Mucosa of descending colon (tissue), 3 donors: ENCODE measurements around the gene SLC7A8. TPM values are rescaled to one million over a fixed set of nuclear protein-coding genes. Genes with fewer than 3 reads are reported as not detected.
A peak's percentile ranks its signal among the peaks of the same experiment; 100 is the strongest.

Experiments
- ATAC-seq: fragments of 200-7000 bp; cut with Tn5 transposase; one replicate; pipeline ENCODE4 v1.9.1; 2020; ENCODE audit warnings: mild to moderate bottlenecking, moderate library complexity
- DNase-seq, 3 donors: peaks; one replicate each; pipeline ENCODE4 v3.0.0-alpha.2; 2020
- H3K36me3 ChIP-seq: fragments of 200-600 bp; one replicate; pipeline ENCODE4 v1.8.0; 2021; ENCODE audit warnings: low read depth, mild to moderate bottlenecking
- H3K4me1 ChIP-seq: fragments of 200-600 bp; one replicate; pipeline ENCODE4 v1.8.0; 2021; ENCODE audit warnings: low read depth, mild to moderate bottlenecking
- H3K4me3 ChIP-seq: fragments of 200-600 bp; one replicate; pipeline ENCODE4 v1.8.0; 2021; ENCODE audit warnings: mild to moderate bottlenecking
- H3K9me3 ChIP-seq: fragments of 200-600 bp; one replicate; pipeline ENCODE4 v1.8.0; 2021; ENCODE audit warnings: mild to moderate bottlenecking
- CTCF ChIP-seq: fragments of 200-600 bp; IDR thresholded peaks from one replicate; pipeline ENCODE4 v1.8.0; 2022; ENCODE audit warnings: antibody characterized with exemption, mild to moderate bottlenecking
- intact Hi-C, 2 donors: fragments of 100-400 bp; cut with DNase I in 1 of 2; cut with micrococcal nuclease in 1 of 2; formaldehyde crosslinking; loops; one replicate each; pipeline versions ENCODE4 v1.11.0 to v1.11.1; 2022; cut with DNase I, micrococcal nuclease
- total RNA-seq, 3 donors: library from RNA; stranded (reverse); fragmentation: NEBNext Ultra II Directional in 2 of 3; extraction: Animal tissue kit (Norgen Biotek cat#: 25700) in 2 of 3; gene quantifications; one replicate each; pipeline versions ENCODE4 v1.2.1 to v1.2.4, GENCODE V29; 2021 to 2023
- donor health status: DM: no; HTN: no; CAD: no; lungs with moderate emphysema.
- donor health status: DM: no; HTN: no; CAD: no.
- donor health status: DM: no; HTN: yes; CAD: no.

Gene SLC7A8
- total RNA-seq, 3 donors from 2014 or later, result 16.0 to 26.4 (median 22.0) TPM

DNA sequence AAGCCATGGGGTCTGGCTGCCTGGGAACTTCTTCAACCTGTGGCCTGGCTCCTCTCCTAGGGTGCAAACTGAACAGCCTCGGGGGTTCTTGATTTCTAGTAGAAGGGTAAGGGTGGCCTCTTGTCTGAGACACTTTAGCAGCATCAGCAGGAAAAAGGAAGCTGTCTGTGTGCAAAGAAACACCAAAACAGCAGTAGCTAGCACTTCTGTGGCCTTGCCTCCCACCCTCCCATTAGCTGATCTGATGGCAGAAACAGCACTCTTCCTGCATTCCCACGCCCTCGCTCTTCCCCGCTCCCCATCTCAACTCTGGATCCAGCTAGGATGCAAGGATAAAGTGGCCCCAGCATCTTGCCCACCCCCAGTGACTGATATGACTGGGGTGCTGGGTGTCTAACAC lies 20.7 kb downstream of the SLC7A8 start:
- Histone ChIP-seq H3K36me3 (no peaks in the 10 kb centered on the region), H3K9me3 (no peaks in the 10 kb centered on the region), H3K4me3 (no peak overlapping the region), H3K4me1 (peaks cover 12% of the 10 kb centered on the region)
- ATAC-seq (no peak), DNase-seq (no peak)
- TF ChIP-seq CTCF, result no peak
- intact Hi-C loops, result no loop called here

DNA sequence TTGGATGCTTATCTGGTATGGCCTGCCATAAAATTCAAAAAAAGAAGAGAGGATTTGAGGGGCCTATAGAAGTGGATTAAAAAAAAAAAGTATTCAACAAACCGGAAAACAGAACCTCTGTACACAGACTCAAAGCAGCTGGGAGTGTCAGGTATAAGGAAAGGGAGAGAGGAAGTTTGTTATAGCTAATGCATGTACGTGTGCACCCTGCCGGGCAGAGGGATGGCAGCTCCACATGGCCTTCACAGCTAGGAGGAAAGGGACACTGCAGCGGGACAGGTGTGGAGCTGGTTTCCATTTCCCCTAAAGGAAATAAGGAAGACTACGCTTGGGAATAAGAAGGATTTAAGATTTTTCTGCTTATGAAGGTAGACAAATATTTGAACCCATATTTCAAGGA lies 21.5 kb downstream of the SLC7A8 start:
- intact Hi-C loops, result no loop called here
- Histone ChIP-seq H3K9me3 (no peaks in the 10 kb centered on the region), H3K36me3 (no peaks in the 10 kb centered on the region), H3K4me1 (peaks cover 6% of the 10 kb centered on the region), H3K4me3 (no peak overlapping the region)
- ATAC-seq, result peak; percentile 78
- peak in 2 of 3 donors; percentile 47 for DNase-seq
- no peak for TF ChIP-seq CTCF

- H3K36me3 ChIP-seq, result no peaks in the 10 kb centered on the region
- TF ChIP-seq CTCF, result no peak
- DNase-seq (peak in 2 of 3 donors; percentile 37 to 69), ATAC-seq (peak; percentile 67)
- H3K4me1 ChIP-seq, result peaks cover 3% of the 10 kb centered on the region
- intact Hi-C loops, result no loop called here
- no peak overlapping the region for H3K4me3 ChIP-seq
- no peaks in the 10 kb centered on the region for H3K9me3 ChIP-seq
These were observed 22.4 kb downstream of the SLC7A8 start for GRCh38 chr14:23160924-23161522.

DNA sequence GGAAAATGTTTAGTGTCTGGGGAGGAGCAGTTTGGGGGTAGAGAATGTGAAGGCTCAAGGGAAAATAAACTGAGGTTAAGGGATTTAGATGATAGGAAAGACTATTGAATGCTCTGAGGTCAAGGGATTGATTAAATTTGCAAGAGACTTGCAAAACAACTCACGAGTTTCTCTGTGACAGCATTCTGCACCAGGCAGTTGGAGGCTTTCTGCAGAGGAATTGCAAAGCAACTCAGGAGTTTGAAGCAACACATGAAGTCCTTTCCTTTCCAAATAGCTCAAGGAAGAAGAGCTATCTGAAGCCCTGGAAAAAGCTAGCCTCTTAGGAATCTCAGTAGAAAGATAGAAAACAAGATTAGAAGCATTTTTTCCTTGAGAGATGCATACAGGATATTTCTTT lies 23.9 kb downstream of the SLC7A8 start:
- Histone ChIP-seq H3K9me3 (no peaks in the 10 kb centered on the region), H3K36me3 (no peaks in the 10 kb centered on the region), H3K4me3 (no peak overlapping the region), H3K4me1 (peaks cover 3% of the 10 kb centered on the region)
- no peak for ATAC-seq
- DNase-seq, result no peak
- no peak for TF ChIP-seq CTCF
- intact Hi-C loops, result no loop called here

GRCh38 chr14:23158779-23159178 lies 24.7 kb downstream of the SLC7A8 start:
- no peaks in the 10 kb centered on the region for H3K9me3 ChIP-seq
- no peaks in the 10 kb centered on the region for H3K36me3 ChIP-seq
- DNase-seq (no peak), ATAC-seq (no peak)
- no peak for TF ChIP-seq CTCF
- intact Hi-C loops, result no loop called here
- H3K4me3 ChIP-seq, result no peak overlapping the region
- H3K4me1 ChIP-seq, result peaks cover 3% of the 10 kb centered on the region
